SK-N-SH (cell line): ENCODE results near the gene TNFAIP8L1.

Experiments
- CTCF ChIP-seq: fragments of 200-600 bp; sonication (generic); IDR thresholded peaks from 2 replicates; pipeline ENCODE4 v1.6.1; 2017; ENCODE audit warnings: antibody characterized with exemption, mild to moderate bottlenecking, moderate library complexity
- ZBTB33 ChIP-seq: IDR thresholded peaks from 2 replicates; pipeline ENCODE4 v1.4.0; 2012; ENCODE audit warnings: low read depth, borderline replicate concordance

GRCh38 chr19:4687396-4687795 is 48.1 kb downstream of the TNFAIP8L1 start:
- TF ChIP-seq CTCF (no peak), ZBTB33 (no peak)
